NCI-H2081 treated with DMSO at 0.1 percent for 48 hours (cell line): ENCODE results near the gene ZNF469.
"Not testable (repeated sequence)": the region's sequence is repeated elsewhere in the genome, so short reads cannot be mapped to it uniquely, and the experiment has no call there.

Source experiments
- DNase-seq: peaks from one replicate; lab custom pipeline; 2025; lab: John Stamatoyannopoulos, UW

ZNF469 gene

DNA sequence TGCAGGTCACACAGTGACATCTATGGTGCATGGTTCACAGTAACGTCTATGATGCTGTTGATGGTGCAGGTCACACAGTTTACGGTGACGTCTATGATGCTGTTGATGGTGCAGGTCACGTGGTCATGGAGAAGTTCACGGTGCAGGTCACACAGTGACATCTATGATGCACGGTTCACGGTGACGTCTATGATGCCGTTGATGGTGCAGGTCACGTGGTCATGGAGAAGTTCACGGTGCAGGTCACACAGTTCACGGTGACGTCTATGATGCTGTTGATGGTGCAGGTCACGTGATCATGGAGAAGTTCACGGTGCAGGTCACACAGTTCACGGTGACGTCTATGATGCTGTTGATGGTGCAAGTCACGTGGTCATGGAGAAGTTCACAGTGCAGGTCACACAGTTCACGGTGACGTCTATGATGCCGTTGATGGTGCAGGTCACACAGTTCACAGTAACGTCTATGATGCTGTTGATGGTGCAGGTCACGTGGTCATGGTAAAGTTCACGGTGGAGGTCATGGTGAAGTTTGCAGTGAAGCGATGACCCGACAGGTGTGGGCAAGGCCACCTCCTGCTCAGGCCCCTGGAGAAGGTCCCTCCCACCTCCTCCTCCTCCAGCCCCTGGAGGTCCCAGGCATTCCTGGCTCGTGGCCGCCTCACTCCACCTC, 27.7 kb downstream of the ZNF469 start:
- DNase-seq = not testable (repeated sequence)

DNA sequence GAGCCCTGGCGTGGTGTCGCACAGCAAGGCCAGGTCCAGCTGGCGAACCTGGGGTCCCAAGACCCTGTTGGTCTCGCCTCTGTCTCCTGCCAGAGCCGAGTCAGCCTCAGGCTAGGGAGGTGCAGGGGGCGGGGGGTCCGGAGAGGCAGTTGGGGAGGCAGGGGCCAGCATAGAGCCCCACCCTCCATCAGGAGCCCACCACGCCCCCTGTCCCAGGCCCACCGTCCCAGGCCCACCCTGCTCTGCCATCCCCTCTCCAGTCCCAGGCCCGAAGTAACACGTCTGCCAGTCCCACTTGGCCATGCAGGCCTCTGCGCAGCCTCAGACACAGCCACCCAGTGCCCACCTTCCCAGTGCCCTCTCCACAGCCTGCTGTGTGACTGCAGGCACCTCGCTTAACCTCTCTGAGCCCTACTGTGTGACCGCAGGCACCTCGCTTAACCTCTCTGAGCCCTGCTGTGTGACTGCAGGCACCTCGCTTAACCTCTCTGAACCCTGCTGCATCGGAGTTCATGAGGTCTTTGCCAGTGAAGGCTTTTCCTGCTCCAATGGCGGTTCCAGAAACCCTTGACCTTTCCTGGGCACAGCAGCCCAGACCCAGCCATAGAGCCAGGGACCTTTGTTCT, 29.3 kb downstream of the ZNF469 start:
- no peak for DNase-seq

DNA sequence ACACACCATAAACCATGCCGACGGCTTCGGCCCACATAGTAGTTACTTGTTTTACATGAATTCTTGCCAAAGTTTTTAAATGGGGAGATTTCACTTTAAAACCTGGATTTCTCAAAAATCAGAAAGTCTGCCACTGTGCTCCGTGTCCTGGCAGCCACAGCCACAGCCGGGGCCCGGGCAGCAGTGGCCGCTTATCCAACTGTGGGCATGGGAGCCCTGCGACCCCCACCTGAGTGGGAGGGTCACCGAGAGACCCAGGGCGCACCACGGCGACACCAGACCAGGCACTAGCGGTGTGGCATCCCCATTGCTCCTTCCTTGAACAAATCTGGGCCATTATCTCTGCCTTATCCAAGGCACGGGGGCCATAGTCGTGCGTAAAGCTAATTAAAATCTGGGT, 30.0 kb downstream of the ZNF469 start:
- DNase-seq = no peak

DNA sequence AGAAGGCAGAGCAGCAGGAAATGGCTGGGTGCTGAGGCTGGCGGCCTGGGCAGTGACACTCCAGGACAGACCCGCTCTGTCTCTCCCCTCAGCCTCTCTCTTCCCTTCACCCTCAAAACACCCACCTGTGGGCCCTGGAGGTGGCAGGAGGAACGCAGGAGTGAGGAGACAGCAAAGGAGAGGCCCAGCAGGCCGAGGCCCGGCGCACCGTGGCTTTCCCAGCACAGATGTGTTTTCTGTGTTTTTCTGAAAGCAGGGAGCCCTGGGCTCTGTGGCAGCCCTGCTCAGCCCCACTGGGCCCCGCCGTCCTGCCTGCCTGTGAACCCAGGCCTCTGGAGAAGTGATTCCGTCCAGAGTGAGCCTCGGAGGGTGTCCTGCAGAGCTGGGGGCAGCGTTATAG, 30.5 kb downstream of the ZNF469 start:
- no peak for DNase-seq

DNA sequence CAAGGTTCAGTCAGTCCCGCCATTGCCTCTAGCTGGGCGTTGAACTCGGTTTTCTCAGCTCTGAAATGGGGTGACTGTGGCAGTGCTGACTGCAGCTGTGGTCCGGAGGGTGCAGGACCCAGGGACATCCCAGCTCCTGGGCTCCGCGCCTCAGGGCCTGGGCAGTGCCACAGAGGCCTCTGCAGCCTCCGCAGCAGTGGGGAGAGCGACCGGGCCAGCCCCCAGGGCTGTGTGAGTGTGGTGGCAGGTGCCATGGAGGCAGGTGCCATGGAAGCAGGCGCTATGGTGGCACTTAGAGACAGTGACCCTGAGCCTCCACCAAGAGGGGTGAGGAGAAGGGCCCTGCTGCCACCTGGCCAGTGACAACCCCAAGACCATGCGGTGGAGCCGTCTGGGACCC, 30.9 kb downstream of the ZNF469 start:
- DNase-seq = no peak

DNA sequence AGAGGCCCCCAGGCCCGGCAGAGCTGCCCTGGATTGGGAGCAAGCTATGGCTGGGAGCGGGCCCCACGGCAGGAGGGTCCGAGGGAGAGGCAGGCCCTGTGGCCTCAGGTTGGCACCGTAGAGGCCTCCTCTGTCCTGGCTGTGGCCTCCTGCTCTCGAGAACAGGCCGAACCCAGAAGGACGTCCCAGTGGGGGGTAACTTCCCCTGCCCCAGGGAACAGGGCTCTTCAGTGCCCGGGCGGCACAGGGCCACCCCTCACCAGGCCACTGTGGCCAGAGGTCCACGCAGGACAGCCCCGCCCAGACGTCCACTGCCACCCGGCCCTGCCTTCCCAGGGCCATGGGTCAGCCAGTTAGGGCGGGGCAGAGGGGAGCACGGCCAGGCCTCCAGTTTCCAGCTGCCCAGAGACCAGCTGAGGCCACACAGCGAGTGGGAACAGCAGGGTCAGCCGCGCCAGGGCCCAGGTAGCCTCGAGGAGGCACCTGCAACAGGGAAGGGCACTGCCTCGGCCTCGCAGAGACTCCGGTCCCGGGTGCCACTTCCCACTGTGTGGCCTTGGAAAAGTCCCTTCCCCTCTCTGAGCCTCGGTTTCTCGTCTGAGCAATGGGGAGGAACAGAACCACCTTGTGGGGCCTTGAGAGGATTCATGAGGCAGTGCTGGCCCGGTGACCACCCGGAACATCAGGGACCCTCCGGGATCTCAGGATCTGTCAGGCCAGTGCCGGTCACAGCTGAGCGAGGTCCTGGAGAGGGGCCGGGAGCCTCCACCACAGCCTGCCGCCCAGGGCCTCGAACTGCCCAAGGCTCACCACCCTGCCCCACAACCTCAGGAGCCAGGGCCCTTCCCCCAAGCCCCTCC, 32.0 kb downstream of the ZNF469 start:
- no peak for DNase-seq

DNA sequence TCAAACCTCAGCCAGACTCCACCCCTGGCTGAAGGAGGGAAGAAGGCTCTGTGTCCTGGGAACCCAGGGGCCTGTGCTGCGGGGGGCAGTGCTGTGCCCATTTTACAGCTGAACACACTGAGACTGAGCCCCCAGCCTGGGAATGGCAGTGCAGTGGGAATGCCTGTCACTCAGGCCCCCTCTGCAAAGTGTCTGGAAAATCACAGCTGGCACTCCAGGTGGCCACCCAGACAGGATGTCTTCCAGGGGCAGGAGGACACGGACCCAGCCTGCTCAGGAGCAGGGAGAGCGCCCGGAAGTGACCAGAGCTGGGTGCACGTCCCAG, 32.6 kb downstream of the ZNF469 start:
- DNase-seq = no peak

DNA sequence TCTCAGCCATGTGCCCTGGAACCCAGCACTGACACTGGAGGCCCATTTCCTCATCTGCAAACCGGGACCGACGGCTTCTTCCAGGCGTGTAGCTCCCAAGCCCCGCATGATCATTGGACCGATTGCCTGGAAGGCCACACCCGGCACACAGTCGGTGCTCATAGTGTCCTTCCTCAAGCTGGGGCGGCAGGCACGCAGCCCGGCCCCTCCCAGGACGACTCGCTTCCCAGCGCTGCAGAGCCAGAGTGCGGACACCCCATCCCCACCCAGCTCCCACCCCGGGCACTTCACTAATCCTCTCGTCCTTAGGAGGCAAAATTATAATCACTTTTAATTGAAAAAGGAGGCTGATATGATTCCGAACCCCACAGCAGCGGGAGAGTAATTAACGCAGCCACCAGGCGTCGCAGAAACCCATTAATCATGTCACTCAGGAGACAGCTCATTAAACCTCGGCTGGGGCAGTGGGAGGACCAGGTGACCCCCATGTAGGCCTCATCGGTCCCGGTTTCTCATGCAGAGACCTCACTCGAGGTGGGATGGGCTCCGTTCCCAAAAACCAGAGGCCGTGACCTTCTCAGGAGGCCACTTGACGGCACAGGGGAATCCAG, 33.1 kb downstream of the ZNF469 start:
- DNase-seq = no peak

DNA sequence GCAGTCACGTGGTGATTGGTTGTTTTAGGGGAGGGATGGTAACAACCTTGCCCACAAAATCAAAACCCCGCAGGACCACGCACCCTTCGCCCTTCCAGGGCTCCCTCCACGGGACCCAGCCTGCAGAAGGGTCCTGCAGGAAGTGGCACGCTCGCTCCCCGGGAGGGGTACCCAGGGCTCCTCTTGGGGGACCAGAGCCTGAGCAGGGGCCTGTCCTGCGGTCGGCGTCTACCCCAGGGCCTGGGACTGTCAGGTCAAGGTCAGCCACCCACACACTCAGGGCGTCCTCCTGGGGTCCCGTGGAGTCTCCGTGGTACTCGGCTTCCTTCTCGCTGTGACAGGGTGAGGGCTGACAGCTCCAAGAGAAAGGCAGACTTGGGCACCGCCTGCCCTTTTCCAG, 33.9 kb downstream of the ZNF469 start:
- no peak for DNase-seq

DNA sequence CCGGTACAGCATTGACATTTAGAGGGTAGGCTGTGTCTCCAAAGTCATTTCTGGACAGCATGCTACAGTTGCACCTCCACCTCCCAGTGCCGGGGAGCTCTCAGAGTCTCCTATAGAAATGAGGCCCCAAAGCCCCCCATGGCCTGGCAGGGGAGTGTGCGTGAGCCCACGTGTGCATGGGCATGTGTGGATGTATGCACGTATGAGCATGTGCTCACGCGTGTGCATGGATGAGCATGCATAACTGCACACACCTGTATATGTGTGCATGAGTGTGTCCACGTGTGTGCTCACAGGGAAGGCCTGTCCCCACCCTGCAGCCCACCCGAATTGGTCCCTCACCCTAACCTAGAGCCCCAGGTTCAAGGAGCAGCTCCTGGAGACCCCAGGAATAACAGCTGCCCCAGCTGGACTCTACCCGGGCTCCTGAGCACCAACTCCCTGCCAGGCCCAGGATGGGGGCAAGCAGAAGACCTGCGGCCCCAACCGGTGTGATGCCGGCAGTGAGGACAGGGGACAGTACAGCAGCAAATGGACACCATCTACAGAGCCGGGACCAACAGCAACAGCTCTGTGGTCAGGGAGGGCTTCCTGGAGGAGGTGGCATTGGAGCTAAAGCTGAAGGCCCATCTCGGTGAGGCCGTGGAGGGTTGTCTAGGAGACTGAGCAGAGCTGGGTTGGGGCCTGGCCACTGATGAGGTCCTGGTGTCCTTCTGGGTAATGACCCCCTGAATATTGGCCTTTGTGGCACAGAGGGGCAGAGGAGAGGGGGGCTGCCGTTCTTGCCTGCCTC, 35.1 kb downstream of the ZNF469 start:
- no peak for DNase-seq

DNA sequence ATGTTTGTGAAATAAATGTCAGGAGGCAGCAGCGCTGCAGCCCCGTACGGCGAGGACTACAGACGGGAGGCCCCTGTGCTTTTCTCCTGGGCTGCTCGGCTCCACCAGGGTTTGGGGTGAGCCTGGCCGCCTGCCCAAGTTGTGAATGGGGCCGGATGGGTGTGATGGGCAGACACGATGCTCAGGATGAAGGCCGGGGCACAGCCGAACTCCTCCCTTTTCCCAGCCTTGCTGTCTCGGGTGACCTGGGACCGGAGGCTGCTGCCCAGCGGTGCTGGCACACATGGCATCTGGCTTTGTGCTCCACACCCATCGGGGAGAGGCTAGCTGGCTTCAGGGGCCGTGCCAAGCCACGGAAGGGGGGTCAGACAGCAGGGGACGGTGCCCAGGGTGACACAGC, 36.1 kb downstream of the ZNF469 start:
- no peak for DNase-seq

DNA sequence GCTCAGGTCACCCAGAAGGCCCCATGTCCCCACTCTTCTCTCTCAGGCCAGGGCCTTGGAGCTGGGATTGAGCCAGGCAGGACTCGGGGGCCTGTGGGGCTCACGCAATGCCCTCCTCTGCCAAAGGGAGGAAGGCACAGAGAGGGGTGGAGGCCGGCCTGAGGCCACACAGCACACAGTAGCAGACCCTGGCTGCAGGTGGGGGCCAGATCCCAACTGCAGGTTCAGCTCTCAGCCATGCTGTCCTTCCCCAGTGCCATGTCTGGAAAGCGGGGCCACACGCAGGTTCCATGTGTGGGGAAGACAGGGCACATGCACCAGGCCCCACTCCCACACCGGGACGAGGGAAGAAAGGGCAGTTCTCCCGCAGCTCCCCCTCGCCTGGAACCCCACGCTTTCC, 37.0 kb downstream of the ZNF469 start:
- DNase-seq = no peak

DNA sequence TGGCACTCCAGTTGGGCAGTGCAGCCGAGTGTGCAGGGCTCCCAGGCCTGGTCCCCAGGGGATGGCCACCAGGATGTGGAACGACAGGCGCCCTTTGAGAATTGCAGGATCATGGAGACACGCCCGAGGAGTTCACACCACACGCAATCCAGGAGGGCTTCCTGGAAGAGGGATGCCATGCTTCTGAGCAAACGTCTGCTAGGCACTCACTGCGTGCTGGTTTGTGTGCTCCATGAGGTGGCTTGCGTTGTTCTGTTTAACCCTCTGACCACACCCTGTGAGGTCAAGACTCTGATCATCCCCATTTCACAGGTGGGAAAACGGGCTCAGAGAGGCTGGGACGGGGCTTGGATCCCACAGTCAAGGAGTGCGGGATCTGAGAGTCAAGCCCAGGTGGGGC, 37.7 kb downstream of the ZNF469 start:
- no peak for DNase-seq

DNA sequence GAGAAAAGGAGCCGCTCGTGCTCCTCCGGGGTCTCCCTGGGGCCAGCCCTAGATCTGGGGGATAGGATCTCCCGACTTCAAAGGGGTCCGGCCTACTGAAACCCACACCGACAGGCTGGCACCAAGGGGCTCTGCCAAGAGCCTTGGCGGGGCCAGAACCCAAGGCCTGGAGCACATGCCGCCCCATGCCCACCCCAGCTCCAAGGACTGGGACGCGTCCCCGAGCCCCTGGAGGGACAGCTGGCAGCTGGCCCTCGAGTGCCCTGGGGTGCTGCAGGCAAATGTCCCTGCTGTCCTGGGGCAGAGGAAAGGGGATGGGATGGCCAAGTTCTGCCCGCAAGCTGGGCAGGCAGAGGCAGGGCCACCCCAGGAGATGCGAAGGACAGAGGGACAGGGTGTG, 38.5 kb downstream of the ZNF469 start:
- no peak for DNase-seq

DNA sequence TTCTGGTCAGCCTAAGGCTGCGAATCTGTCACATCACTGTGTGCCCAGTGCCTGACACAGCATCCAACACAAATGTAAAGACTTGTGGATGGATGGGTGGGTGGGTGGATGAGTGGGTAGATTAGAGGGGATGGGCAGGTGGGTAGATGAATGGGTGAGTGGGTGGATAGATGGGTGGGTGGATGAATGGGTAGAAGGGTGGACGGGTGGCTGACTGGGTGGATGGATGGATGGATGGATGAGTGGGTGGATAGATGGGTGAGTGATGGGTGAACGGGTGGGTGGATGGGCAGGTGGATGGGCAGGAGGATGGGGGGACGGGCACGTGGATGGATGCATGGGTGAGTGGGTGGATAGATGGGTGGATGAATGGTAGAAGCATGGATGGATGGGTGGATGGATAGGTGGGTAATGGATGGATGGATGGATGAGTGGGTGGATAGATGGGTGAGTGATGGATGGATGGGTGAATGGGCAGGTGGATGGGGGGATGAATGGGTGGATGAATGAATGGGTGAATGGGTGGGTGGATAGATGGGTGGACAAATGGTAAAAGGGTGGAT, 39.2 kb downstream of the ZNF469 start:
- DNase-seq = no peak

DNA sequence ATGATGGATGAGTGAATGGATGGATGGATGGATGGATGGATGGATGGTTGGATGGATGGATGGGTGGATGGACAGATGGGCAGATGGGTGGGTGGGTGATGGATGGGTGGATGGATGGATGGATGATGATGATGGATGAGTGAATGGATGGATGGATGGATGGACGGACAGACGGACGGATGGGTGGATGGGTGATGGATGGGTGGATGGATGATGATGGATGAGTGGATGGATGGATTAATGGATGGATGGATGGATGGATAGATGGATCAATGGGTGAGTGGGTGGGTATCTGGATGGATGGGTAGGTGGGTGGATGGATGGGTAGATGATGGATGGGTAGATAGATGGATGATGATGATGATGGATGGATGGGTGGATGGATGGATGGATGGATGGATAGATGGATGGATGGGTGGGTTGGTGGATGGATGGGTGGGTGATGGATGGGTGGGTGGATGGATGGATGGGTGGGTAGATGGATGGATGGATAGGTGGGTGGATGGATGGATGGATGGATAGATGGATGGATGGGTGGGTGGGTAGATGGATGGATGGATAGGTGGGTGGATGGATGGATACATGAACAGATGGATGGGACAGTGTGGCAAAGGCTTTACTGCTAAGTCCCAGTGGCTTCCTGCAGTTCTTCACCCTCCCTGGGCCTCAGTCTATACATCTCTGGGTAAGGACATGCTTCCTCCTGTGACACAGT, 40.1 kb downstream of the ZNF469 start:
- no peak for DNase-seq

DNA sequence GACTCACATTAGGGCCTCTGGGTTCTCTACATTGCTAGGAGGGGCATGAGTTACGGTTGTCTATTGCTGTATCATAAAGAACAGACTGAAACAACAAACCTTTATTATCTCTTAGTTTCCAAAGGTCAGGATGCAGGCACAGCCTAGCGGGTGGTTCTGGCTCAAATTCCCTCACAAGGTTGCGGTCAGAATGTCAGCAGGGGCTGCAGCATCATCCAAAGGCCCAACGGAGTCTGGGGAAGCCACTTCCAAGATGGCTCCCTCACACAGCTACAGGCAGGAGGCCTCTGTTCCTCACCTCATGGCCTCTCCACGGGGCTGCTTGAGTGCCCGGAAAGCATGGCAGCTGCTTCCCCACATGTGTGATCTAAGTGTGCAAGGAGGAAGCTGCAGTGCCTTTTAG, 40.7 kb downstream of the ZNF469 start:
- no peak for DNase-seq

DNA sequence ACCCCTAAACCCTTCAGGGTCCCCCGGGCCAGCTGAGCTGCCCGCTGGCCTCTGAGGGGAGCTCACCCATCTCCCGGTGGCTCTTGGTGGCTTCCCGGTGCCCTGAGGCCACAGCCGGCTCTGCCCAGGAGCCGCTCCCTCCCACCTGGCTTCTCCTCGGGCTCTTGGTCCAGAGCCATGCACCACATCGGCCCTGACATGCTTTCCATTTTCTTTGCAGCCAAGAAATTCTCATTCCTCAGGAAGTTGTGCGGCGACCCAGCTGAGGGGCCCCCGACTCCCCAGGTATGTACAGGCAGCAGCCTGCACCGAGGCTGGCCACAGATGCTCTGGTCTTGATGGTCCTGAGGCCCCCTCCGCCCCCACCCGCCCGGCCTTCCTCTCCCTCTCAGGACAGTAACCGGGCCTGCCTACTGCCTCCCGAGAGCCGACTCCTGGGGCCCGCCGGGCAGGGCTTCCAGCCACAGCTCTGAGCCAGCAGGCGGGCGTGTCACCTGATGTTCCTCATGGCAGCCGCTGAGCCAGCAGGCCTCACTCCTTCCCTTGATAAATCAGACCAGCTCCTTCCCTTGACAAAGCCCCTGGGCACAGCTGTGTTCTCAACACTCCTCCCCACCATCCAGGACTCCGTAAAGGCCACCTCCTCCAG, 42.0 kb downstream of the ZNF469 start:
- DNase-seq = no peak

DNA sequence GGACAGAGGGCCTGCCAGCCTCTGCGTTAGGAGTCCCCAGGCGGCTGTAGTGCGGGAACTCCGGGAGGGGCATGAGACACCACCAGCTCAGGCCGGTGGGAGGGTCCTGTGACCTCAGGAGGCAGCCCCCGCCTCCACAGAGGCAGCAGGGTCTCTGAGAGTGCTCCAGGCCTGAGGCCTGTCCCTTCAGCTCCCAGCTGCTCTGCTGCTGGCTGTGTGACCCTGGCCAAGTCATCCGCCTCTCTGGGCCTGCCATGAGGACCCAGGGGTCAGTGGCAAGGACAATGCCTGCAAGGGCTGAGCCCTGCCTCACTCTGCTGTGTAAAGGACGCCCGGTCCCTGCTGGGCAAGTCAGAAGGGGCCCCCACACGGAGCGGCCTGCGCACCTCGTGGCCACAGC, 43.3 kb downstream of the ZNF469 start:
- no peak for DNase-seq

DNA sequence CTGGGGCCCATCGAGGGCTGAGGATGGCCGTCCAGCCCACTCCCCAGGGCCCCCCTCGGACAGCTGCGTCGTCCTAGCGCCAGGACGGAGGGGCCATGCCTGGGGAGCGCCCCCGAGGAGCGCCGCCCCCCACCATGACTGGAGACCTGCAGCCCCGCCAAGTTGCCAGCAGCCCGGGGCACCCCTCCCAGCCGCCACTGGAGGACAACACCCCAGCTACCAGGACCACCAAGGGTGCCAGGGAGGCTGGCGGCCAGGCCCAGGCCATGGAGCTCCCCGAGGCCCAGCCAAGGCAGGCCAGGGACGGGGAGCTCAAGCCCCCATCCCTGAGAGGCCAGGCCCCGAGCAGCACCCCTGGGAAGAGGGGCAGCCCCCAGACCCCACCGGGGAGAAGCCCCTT, 44.6 kb downstream of the ZNF469 start:
- DNase-seq = no peak

DNA sequence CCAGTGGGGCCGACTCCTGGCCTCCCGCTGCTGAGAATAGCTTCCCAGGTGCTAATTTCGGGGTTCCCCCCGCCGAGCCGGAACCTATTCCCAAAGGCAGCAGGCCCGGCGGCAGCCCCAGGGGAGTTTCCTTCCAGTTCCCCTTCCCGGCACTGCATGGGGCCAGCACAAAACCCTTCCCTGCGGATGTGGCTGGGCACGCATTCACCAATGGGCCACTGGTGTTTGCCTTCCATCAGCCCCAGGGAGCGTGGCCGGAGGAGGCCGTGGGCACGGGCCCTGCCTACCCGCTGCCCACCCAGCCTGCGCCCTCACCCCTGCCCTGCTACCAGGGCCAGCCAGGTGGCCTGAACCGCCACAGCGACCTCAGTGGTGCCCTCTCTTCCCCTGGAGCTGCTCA, 45.4 kb downstream of the ZNF469 start:
- DNase-seq = no peak
